ENCODE measurements around the gene KDR.

The KDR gene

DNA sequence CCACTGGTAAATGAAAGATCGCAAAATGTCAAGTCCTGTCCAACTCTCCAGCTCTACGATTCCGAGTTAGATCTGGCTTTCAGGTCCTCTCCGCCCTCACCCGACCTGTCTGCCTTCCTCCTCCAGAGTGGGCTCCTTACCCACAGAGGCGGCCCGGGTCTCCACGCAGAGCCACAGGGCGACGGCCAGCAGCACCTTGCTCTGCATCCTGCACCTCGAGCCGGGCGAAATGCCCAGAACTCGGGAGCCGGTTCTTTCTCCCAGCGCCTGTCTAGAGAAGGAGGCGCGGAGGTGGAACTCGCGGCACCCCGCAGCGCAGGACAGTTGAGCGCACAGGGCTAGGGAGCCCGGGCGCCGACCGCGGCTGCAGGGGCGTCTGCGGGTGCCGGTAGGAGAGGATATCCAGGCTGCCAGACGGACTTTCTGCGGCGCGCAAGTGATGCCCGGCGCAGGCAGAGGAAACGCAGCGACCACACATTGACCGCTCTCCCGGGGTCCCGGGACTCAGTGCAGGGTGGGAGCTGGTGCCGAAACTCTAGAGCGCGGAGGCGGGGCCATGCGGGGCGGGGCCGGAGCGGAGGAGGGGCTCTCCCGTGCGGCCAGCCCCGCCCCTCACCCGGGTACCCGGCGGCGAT, at the start of gene KDR:
Gene KDR (minus strand): TSS at position 509 of the 635 bp plus-strand sequence. CDS start 302 bp downstream, at position 207.
- DNase-seq = no peak

GRCh38 chr4:55173580-55173979, 48.2 kb upstream of the KDR start:
- no peak for DNase-seq

GRCh38 chr4:55172694-55173287, 47.4 kb upstream of the KDR start:
- DNase-seq = no peak

DNA sequence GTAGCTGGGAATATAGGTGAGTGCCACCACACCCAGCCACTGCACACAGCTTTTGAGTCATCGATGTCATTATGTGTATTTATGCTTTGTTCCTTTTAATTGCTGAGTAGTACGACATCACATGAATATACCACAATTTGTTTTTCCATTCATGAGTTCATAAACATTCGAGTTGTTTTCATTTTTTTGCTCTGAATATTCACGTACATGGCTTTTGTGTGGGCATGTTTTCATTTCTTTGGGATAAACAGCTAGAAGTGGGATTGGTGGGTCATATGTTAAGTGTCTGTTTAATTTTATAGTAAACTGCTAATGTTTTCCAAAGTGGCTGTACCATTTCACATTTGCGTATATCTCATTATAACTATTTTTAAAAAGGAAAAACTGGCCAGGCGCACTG, 45.1 kb upstream of the KDR start:
- DNase-seq = no peak

- no peak for DNase-seq
Measured at GRCh38 chr4:55169352-55169961, 44.1 kb upstream of the KDR start.

DNA sequence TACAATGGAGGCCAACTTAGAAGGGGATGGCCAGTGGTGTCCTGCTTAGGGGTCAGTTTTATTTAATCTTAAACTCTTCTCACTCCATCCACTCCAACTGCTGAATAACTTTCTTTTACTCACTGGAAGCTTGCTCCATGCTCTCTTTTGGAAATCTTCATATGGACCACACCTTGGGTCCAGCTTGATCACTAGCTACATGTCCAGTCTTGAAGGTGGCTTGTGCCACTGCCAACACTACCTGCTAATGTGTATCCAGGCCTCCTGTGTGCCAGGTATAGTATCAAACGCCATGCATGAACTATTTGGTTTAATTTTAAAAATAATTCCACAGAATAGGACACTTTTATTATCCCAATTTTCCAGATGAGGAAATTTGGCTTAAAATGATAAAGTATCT, 37.0 kb upstream of the KDR start:
- no peak for DNase-seq

DNA sequence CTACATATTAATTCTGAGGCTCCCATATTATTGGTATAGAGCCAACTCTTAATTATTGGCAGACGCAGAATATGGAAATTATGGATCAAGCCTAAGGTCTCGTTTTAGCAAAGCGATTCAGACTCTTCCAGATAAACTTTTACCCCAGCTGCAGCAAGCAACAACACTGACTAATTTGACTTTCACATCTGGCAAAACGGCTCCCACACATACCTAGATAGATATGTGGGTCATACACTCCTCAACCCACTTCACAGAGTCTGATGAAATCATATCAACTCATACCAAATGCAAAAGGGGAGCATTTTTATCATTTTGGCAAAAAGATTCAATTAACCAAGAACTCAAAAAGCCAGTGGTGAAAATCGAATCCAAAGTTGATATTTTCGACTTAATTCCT, 36.3 kb upstream of the KDR start:
- no peak for DNase-seq

- DNase-seq = no peak
Measured at GRCh38 chr4:55159851-55160250, 34.5 kb upstream of the KDR start.

GRCh38 chr4:55158957-55159356, 33.6 kb upstream of the KDR start:
- no peak for DNase-seq

GRCh38 chr4:55157559-55158277, 32.3 kb upstream of the KDR start:
- no peak for DNase-seq

DNA sequence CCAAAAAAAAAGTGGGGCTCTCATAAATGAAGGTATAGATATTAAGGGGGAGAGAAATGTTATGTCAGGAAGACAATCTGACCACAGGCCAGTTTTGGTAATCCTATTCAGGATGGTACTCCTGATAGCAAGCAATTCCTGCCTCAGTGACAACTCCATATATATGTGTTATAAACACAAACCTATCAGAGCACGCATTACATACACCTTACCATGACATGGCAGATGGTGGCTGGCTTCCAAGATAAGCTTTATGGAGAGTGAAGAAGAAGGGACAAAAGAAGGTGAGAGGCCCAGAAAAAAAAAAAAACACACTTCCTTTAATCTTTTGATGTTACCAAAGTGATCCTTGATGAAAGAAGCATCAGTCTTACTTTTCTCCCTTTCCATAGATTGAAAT, 29.5 kb upstream of the KDR start:
- DNase-seq = no peak

GRCh38 chr4:55154290-55154880, 29.0 kb upstream of the KDR start:
- no peak for DNase-seq

GRCh38 chr4:55143858-55144257, 18.5 kb upstream of the KDR start:
- DNase-seq = no peak

GRCh38 chr4:55138367-55138766, 13.0 kb upstream of the KDR start:
- DNase-seq = no peak

- DNase-seq = no peak
Measured at GRCh38 chr4:55136634-55137033, 11.2 kb upstream of the KDR start.

DNA sequence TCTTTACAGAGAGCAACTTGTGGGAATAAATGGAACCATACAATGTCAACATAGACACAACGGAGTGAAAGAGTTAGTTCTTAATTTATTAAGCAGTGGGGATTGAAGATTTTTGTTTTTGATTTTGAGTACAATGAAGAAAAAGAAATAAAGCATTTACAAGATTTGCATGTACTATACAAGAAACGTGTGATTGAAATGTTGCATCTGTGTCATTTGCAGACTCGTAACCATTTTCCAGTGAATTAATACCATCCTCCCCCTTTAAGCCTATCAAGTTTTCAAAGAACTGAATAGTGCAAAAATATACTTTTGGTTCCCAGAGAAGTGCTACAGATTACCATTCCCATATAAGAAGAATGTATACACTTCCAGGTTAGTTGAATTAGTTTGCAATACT, 8.6 kb upstream of the KDR start:
- no peak for DNase-seq

DNA sequence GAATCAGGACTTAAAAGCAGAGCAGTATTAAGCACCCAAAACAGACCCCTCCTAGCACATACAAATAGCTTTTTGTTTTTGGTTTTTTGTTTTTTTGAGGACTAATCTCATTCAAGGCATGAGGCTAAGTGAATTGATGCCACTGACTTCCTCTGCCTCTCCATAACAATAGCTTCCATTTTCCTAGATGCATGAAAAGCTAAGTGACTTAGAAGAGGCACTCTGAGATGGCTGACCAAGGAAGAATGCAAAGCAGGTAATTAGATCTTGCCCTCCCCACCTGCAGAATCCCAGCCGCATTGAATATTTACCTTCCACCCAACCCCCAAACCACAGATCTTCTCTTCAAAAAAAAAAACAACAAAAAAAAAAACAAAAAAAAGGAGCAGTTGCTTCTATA, 7.4 kb upstream of the KDR start:
- no peak for DNase-seq

GRCh38 chr4:55127521-55127920, 2.1 kb upstream of the KDR start:
- DNase-seq = no peak

GRCh38 chr4:55127053-55127452, 1.7 kb upstream of the KDR start:
- DNase-seq = no peak

DNA sequence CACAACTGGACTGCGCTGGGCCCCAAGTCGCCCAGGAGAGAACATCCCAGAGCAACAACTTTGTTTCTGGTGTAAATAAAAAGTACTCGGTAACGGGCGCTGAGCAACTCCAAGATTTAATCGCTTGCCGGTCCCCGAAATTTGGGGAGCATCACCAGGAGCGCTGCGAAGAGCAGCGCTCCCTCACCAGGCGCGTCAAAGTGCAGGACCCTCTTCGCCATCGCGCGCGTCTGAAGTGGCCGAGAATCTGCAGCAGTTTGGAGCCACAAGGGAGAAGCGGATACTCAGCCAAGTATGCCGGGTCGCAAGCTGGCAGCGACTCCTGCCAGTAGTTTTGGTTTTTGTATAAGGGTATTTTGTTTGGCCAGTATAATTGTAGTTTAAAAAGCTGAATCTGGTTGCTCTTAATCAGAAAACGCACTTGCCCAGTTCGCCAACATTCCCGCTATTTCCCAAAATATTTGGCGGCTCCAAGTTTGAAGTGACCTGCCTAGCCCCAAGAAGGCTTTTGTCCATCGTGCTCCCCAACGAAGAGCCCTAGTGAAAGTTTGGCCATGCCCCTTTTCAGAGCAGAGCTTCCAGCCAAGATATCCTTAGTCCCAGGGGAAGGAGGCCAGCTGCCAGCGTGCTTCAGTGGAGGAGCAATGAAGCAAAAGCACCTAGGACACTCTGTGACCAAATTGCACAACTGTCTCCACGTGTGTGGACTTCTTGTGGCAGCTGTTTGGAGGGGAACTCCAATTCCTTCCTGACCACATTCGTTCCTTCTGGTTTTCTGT, 557 bp upstream of the KDR start:
- no peak for DNase-seq

DNA sequence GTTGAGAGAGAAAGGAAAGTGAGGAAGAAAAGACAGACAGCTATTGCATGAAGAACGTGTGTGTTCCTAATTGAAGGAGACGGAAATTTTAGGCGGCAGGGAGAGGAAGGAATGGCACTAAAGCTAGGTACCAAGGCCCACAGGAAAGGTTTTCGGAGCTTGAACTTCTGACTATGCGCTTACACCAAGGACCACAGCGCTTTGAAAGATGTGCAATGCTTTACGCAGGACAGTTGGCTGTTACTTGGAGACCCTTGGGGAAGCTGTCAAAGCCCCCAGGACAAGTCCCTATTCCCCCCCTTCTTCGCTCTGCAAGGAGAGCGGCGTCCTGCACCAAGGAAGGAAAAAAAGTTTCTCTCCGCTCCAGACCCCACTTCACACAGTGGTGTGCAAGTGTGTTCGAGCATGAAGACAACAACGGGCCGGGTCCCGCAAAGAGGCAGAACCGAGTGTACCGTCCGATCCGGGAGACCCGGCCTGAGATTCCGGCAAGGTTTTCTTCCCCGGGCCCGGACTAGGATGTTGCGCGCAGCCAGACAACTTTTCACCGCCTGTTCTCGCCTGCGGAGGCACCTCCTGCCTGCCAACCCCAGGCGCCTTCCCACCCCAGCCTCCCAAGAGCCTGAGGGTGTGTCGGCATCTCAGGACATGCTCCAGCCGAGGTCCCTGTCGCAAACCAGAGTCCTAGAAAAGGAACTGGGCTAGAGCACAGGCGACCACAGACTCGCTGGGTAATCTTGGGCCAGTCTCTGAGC, 896 bp downstream of the KDR start:
- no peak for DNase-seq

DNA sequence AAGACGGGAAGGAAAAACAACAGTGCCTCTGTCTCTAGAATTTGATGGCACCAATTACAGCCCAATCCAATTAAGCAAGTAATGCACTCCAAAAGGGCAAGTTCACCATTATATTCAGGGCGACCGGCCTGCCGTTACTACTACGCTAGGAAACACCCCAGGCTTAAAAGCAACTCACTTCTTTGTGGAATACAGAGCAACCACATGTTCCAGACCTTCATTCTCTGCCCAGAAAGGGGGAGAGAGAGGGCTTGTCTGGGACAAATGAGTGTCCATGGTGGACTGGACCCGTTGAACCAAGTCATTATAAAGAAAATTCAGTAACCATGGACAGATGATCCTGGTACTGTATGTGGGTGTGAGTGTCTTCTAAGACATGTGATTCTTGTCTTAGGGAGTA, 1.6 kb downstream of the KDR start:
- no peak for DNase-seq
